GM18507 (cell line): ENCODE measurements around the gene PCK1.

ENCODE experiments used
- DNase-seq: peaks from one replicate; pipeline ENCODE4 v3.0.0; 2011; ENCODE audit warnings: low read depth; ENCODE audit not compliant: insufficient read length; ENCODE audit errors: extremely low spot score
- FAIRE-seq: peaks from 2 replicates; lab custom pipeline; 2011; peaks lifted over from hg19 to GRCh38; lab: Jason Lieb, UNC

PCK1 gene

DNA sequence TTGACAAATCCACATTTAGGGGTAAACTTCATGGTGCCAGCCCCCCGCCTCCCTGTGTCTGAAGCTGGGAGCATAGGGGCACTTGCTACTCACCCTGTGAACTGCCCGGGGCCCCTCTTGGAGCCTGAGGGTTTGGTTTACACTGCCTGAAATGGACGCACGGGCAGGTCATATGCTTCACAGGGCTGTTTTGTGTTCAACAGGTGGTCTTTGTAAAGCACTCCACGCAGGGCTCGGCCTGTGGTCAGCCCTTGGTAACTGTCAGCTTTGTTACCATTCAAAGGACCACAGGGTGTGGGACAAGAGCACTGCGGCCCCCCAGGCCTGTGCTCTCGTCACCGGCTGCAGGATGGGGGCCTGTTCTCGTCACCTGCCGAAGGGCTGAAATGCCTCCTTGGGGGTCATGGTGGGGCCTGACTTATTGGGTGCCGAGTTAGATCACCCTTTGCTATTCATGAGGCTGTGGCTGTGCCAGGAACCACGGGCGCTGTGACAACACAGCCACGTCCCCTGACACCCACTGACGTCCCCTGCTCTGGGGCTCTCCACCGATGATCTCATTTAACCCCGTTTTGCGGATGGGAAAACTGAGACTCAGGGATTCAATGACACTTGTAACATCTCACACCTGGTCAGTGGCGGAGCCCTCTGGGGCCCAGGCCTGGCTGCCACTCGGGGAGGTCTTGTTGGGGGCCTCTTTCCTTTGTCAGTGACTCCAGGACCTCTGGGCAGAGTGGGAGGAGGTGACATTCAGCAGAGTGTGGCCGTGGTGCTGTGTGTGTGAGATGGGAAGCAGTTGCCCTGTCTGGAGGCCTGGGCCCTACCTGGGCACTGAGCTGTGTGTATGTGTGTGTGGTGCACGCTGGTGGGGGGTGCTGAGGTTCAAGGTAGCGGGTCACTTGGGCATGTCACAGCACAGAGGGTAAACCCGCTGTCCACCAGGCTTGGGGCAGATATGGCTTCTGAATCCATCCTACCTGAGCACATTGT, 34.4 kb downstream of the PCK1 start:
- DNase-seq (no peak), FAIRE-seq (no peak)

DNA sequence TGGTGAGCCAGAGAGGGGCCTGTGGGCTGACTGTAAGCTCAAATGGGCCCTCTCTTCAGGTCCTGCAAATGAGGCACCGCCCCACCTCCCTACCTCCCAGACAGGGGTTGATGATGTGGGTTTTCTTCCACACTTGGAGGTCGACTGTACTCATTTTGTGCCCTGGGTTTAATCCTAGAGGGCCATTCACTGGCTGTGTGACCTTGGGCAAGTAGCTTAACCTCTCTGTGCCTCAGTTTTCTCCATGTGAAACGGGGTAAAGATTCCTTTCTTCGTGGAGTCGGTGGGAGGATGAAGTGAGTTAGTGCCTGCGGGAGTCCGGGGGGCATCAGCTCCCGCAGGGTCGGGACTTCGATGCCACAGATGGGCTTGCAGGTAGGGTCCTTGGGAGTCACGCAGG, 35.4 kb downstream of the PCK1 start:
- FAIRE-seq (no peak), DNase-seq (no peak)

DNA sequence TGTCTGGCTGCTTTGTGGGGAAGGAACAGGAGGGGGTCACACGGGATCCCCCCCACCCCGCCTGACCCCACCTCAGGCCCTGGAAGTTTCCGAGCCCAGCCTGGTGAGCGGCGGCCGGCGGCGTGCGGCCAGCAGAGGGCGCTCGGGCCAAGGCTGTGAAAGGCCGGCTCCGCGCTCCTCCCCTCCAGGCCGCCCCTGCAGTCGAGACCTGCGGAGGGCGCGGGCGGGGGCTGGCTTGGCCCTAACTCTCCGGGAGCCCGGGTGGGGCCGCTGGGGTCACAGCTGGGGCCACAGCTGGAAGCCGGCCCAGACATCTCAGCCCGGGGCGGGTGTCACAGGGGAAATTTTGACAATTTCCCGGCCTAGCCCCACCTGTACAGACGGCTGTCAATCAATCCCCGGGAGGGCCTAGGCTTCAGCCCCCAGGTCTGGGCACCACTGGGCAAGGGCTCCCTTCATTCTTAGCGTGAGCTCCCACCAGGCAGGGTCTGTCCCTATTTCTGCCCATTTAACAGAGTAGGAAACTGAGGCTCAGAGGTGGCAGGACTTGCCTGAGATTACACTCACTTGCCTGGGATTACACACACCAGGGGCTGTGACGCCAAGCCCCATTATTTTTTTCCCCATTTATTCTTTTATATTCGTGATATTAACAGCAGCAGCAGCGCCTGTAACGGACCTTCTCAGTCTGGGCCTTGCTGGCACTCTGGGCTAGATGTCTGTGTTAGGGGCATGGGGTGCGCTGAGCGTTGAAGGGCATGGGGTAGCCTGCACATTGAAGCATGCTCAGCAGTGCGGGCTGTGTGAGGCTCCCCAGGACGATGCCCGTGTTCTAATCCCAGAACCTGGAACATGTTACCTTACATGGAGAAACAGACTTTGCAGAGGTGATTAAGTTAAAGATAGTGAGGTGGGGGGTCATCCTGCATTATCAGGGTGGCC, 36.4 kb downstream of the PCK1 start:
- FAIRE-seq (peak; percentile 50), DNase-seq (peak; percentile 69)

DNA sequence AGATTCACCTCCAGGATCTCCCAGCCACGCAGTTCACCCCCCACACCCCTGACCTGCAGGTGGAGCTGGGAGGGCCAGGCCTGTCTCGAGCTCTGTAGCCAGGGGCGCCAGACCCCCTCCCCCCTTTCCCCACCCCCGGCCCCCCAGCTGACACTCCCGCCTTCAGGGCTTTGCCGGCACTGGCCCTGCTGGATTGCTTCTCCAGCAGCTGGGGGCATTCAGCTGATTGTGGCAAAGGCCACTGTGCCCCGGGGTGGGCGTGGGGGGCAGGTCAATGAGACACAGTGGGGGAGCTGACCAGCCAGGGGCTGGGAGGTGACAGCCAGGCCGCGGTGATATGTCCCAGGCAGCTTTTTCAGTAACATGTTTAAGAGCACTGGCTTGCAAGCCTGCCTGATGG, 37.1 kb downstream of the PCK1 start:
- FAIRE-seq, result no peak
- DNase-seq, result no peak

DNA sequence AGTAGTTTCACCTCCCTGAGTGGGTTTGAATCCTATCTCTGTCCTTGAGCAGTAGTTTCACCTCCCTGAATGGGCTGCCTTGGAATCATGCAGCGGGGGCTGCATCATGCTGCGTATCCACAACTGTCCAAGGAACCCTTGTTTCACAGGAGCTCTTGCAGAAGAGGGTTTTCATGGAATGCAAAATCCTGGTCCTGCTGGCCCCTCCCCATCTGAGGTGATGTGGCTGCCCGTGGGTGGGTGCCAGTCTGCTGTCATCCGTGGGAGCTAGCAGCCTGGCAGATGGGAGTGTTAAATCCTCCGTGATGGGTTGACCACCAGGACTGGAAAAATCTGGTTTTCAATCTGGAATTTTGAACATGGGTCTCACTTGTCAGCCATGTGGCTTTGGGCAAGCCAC, 37.6 kb downstream of the PCK1 start:
- DNase-seq (no peak), FAIRE-seq (no peak)

DNA sequence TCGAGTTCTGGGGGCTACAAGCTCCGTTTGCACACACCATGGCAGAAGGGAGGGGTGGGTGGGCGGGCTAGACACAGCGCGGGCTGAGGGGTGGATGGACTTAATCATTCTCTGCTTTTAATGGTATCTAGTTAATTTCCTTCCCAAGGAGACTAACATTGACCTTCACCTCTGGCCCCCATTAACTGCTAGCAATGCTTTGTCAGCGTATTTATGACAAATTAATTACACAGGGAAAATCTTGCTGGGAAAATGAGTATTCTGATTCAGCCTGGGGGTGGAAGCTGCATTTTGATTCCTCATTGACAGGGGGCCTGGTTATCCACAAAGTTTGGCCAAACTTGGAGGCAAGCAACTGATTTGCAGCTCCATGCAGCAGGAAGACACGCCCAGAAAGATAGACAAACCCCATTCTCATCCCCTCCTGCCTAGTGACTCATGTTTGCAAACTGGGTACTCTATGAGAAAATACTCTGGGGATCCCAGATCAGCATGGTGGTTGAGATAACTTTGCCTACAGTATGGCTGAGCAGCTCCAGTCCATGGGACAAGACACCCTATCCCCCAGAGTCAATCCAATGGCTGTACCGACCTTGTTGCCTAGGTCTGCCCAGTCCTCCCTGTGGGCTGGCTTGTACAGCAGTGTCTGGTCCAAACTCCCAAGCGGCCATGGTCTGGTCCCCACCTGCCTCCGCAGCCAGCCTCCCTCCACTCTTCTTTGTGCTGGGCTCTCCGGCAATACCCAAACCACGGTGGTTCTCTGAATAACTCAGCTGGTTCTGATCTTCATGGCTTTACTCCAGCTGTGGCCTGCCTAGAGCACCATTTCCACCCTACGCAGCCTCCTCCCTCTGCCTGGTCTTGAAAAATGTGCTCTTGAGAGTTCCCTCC, 39.7 kb downstream of the PCK1 start:
- no peak for FAIRE-seq
- no peak for DNase-seq

DNA sequence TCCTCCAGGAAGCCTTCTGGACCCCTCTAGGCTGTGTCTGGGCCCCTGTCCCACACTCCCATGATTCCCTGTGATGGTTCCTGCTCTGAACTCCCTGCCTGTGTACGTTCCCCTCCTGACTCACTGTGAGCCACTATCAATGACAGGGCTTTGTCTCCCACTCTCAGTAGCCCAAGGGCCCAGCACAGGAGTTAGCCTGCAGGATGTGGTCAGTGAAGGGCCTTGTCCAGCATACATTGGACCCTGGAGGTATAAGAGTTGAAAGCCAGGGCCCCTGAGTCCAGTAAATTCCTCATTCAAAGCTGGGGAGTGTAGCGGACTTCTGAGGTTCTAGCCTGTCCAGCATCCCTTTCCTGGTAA, 40.3 kb downstream of the PCK1 start:
- DNase-seq, result no peak
- FAIRE-seq, result no peak

DNA sequence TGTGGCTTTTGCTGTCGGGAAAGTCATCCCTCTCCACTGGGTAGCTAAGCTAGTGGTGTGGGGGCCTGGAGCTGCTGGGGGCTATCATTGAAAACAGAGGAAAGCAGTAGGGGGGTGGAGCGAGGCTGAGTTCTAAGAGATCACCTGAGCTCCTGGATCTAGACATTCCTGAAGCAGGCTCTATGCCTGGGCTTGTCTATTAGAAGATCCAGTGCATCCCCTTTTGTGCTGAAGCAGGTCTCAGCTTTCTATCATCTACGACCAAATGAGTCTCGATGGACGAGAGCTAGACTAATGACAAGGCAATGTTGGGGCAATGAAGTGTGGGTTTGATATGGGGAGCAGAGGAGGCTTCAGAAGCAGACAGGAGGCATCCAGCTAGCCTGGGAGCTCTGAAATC, 40.8 kb downstream of the PCK1 start:
- FAIRE-seq, result no peak
- no peak for DNase-seq

DNA sequence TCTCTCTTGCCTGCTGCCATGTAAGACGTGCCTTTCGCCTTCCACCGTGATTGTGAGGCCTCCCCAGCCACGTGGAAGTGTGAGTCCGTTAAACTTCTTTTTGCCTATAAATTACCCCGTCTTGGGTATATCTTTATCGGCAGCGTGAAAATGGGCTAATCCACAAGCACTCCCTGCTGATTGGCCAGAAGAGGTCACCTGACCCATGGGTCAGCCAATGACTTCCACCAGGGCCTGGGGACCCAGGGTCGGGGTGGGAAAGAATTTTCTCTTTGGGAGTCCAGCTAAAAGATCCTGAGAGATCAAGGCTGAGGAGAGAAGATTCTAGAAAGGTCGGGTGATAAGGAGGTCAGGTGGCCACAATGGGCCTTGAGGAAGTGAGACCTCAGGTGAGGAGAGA, 42.2 kb downstream of the PCK1 start:
- FAIRE-seq, result no peak
- no peak for DNase-seq

DNA sequence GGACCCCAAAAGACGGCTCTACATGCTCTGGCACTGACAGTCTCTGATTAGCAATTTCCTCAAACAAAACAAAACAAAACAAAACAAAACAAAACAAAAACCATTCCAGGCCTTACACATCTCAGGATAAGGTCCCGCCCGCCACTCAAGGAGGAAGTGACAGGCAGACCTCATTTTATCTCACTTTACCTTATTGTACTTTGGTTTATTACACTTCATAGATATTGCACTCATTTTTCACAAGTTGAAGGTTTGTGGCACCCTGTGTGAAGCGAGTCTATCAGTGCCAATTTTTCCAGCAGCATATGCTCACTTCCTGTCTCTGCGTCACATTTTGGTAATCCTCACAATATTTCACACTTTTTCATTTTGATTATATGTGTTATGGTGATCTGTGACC, 44.1 kb downstream of the PCK1 start:
- no peak for DNase-seq
- no peak for FAIRE-seq

DNA sequence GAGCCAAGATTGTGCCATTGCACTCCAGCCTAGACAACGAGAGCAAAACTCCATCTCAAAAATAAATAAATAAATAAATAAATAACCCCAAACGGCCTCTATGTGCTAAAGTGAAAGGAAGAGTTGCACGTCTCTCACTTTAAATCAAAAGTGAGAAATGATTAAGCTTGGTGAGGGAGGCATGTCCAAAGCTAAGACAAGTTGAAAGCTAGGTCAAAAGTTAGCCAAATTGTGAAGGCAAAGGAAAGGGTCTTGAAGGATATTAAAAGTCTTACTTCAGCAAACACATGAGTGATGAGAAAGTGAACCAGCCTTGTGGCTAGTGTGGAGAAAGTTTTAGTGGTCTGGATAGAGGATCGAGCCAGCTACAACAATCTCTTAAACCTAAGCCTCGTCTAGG, 45.0 kb downstream of the PCK1 start:
- peak; percentile 59 for FAIRE-seq
- no peak for DNase-seq

DNA sequence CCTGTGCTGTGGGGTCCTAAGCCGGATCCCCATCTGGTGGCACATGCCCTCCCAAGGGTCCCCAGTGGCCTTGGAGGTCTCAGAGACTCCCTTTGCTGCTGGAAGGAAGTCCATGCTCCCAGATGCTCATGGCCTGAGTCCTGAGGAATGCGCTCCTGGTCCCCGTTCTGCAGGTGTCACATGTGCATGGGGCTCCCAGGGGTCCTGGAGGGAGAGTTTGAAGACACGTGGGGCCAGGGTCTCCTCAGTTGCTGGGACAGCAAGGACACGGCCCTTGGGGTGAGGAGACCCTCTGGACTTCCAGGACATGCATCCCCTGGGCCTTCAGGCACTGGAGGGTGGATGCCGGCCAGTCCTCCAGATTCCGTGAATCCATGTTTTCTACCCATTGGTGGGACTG, 47.6 kb downstream of the PCK1 start:
- no peak for FAIRE-seq

DNA sequence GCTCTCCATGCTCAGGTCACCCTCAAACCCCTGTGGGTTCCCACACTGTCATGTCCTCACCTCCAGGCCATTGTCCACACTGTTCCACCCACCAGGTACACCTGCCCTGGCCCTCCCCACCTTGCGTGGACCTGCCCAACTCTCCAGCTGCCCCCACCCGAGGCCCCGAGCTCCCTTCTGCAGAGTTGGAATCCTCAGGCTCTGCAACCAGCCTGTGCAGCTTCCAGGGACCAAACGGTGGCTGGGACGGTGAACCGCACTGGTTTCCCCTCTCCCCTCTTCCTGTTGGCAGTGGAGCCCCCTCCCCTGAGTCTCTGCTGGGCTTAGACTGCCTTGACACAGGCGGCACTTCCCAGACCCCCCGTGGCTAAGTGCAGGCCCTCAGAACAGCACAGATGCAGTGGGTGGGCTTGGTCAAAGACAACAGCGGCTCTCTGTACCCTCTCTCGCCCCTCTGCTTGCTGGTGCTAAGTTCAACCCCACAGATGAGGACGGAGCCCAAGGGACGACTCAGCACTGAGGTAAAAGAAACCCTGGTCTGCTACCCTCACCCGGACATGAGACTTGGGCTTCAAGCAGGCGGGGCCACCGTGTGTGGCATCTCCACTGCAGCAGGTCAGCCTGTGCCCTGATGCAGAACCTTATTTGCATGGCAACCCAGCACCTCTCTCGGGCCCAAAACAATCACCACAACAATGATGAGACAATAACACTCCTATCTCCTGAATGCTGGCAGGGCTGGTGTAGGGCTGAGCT, 48.4 kb downstream of the PCK1 start:
- no peak for FAIRE-seq
- no peak for DNase-seq

More for the DNA sequence above, 47.6 kb downstream of the PCK1 start:
- no peak for DNase-seq

DNA sequence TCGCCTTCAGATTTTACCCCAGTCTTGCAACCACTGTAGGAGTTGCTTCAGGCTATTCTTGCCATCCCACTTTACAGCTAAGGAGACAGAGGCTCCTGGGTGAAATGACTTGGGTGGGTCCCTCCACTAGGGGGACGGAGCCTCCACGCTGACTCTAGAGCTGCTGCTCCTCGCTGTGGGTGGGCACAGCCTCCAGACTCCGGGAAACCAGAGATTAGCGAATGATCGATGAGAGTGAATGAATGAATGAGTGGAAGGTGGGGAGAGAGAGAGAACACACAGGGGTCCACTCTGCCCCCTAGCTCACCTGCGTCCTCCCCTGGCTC, 48.9 kb downstream of the PCK1 start:
- DNase-seq, result no peak
- FAIRE-seq, result no peak

DNA sequence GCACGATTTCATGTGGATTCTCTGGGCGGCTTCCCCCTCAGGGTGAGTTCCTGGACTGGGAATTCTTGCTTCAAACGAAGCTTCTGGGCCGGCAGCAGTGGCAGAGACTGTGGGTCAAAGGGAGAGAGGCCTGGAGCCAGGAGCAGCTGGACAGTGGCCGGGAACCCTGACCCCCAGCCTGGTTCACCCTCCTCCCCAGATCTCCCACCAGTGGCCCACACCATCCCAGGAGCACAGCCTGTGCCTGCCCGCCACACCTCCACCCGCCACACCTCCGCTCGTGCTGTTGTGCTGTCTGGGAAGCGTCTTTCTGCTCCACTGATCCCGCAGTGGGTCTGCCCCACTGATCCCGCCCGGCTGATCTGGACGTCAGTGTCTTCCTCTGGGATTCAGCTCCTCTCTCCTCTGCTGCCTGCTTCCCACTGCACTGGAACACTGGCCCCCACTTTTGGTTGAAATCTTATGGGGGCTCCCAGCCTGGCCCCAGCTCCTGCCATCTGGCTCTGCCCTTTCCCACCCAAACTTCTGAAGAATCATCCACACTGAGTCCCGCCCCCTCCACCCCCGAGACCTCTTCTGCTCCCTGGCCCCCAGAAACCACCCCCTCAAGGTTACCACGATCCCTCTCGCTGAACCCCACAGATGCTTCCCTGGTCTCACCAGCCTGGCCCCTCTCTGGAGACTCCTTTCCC, 49.5 kb downstream of the PCK1 start:
- DNase-seq, result no peak
- FAIRE-seq, result no peak

DNA sequence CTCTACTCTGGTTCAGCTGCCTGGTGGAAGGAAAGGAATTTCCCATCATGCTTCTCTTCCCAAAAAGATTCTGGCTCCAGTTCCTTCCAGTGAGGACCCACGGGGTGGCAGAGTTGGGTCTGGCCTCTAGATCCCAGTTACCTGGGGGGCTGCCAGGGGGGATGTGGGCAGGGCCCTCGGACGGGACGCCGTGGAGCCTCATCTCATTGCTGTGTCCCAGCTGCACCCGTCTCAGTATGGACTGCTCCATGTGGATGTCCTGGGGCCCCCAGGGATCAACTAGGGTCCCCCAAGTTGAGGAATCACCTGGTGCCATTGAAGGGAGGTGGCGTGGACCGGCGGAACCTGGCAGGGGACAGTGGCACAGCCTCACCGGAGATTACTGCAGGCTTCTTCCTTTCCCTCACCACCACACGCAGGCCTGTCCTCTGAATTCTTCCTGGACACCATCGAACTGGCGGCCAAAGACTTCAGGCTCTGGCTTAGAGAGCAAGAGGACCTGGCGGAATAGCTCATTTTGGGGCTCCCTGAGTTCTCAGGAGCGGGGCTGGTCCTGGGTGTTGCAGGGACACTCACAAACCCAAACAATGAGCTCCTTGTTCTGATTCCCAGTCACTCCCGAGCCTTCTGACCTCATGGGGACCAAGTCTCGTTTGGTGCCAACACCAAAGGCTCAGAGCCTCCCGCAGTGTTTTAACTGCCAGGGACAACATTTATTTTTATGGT, 50.8 kb downstream of the PCK1 start:
- no peak for DNase-seq
- no peak for FAIRE-seq

DNA sequence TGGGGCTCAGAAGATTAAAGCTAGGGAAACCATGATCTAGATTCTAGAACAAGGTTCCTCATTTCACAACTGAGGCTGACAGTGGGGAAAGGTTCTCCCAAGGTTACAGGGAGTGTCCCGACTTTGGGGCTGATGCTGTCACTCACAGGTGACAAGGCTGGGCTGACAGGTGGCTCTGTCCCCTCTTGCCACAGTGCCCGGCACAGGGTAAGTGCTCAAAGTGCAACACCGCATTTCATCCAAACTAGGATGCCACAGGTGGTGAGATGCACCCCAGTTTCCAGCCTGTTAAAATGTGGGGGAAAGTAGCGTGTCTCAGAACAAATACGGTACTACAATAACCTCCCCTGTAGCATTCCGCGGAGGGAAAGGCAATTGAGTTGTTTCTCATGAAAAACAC, 51.5 kb downstream of the PCK1 start:
- no peak for DNase-seq
- no peak for FAIRE-seq

DNA sequence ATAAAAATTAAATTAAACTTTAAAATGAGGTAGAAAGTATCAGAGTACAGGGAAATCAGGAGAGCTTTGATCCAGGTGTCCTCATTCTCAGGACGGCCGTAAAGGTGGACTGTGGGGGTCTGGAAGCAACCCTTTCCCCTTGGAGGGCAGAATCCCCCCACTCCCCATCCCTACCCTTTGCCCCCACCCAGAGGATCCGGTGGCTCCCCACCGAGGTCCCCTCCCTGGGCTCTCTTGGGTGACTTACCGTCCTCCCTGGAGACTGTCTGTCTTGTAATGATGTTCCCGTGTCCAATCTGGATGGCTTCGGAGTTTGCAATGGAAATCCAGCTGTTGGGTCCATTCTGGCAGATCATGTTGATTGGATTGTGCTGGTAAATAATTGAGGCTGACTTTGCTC, 52.0 kb downstream of the PCK1 start:
- no peak for DNase-seq
- FAIRE-seq, result no peak
